HG03565 (cell line): ENCODE results near the gene KCNK5.

Source experiments
- ATAC-seq: cut with Tn5 transposase; IDR thresholded peaks from one replicate; pipeline ENCODE4 v1.9.1; 2021; ENCODE audit warnings: mild to moderate bottlenecking, moderate library complexity; ENCODE audit not compliant: unreplicated experiment

KCNK5 gene

DNA sequence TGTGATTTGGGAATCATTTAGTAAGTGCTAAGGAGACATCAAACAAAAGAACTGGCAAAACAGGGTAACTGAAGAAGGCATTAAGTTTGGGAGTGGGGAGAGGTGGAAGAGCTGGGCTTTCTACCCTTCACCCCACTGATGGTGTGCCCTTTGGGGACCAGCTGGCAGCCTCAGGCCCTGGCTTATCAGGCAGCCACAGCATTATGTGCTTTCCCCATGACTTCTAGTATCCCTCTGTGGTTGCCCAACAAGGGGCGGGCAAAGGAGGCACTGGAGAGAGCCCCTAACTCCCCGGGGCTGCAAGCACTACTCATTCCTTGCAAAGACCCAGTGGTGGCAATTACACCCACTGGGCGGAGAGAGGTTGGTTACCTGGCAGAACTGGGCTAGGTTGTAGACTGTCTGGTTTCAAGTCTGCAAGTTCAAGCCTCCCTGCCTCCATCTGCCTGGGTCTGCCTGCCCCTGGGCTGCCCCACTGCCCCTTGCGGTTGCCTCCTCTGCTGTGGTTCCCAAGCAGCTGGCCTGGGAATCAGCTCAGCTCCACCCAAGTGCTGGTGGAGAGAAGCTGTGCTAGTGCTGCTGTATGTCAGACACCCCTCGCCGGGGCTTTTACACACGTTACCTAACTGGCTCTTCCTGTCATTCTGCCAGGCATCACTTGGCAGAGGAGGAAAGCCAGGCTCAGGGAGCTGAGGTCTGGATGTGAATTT is 29.9 kb downstream of the KCNK5 start:
- no peak for ATAC-seq

DNA sequence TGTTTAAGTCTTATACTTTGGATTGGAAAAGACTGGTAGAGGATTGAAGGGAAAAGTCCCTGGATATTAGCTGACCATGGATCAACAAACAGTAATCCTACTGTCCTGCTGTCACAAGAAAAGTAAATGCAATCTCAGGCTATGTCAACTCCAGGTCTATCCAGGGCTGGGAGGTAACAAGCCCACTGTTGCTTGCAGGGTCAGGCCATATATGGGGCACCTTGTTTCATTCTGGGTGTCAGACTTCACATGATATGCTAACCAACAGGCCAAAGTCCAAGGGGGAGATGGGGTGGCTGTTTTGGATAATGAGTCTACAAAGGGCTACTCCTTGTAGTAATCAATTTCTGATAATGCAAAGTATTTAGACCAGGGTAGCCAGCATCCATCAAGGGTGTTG is 30.7 kb downstream of the KCNK5 start:
- no peak for ATAC-seq

DNA sequence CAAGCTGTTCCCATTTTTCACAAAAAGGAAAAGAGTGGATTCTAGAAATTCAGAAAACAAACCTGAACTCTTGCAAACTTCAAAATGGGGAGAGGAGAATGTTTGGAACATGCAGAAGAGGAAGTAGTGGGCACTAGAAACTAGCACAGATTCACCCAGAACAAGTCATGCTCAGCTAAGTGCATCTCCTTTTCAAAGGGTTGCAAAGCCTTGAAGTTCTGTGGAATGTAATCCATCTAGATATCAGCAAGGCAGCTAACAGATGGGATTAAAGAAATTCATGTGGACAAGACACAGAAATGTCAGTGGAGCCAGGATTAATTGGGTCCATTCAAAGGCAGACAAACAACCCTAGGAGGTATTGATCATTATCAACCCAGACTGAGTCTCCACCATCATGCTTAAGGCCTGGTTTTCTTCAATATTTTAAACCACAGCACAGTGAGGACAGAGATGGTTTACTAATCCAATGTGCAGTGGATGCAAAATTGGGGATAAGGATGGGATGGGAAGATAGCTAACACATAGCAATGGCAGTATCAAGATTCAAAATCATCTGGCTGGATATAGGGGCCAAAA is 31.3 kb downstream of the KCNK5 start:
- ATAC-seq, result no peak

DNA sequence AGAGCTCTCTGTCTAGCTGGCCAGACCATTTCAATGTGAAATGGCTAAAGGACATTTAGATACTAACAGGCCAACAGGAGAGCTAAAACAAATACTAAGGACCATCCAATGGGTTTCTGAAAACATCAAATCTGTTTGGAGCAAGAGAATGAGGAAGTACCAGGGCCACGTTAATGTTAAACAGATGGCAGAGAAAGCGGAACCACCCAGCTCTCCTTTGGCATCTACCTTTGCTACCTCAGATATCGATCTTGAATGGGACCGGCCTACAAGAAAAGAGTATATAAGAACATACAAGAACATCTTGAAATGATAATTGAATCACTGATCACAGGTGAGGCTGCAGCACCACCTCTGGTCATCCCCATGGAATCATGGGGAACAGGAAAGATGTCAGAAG is 31.8 kb downstream of the KCNK5 start:
- ATAC-seq, result no peak

DNA sequence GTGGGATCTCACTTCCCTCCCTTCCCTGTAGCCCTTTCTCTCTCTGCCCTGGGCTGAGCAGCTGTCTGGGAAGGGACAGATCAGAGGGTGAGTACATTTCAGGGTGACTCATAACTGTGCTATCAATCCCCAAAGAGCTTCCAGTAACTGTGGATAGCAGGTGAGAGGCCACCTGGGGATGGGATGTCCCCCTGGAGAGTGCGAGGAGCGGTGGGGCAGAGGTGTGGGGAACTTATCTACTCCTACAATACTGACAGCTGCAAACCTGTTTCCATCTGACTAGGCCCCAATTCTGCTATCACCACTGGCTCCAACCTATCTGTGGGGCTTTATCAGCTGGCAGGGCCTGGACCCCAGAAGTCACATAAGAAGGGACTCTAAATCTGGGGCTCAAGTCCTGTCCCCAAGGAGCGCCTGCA is 32.6 kb downstream of the KCNK5 start:
- ATAC-seq, result no peak

DNA sequence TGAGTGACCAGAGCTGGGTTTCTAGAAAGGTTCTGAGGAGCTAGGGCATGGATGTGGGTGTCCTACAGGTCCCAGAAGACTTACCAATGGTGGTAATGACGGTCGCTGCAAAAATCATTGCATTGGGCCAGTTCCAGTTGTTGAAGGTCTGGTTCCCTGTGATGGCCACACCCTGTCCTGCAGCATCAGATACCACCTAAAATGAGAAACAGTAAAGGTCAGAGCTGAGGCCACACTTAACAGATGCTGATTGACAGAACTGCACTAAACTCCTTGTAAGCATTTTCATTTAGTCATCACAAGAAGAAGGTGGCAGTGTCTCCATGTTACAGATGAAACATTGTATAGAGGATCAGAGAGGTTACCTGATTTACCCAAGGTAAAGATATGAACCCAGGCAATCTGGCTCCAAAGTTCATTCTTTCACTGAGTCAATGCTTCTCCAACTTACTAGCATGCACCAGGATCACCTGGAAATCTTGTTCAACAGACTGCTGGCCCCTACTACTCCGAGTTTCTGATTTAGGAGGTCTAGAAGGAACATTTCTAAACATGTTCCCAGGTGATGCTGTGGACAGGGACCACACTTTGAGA is 33.4 kb downstream of the KCNK5 start:
- ATAC-seq, result no peak

DNA sequence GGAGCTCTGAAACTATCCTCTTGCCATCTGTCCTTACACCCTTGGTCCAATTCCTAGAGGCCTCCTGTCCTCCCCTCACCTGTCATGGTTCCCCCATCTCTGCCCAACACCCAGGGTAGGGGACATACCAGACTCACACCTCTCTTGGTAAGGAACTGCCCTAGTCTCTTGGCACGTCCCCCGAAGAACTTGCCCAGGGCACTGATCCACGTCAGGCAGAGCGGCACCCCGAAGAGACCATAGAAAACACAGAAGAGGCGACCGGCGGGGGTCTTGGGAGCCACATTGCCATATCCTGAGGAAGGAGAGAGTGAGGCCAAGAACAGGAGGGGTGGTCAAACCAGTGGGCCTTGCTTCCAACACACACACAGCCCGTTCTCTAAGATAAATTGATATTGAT is 34.8 kb downstream of the KCNK5 start:
- ATAC-seq, result no peak

DNA sequence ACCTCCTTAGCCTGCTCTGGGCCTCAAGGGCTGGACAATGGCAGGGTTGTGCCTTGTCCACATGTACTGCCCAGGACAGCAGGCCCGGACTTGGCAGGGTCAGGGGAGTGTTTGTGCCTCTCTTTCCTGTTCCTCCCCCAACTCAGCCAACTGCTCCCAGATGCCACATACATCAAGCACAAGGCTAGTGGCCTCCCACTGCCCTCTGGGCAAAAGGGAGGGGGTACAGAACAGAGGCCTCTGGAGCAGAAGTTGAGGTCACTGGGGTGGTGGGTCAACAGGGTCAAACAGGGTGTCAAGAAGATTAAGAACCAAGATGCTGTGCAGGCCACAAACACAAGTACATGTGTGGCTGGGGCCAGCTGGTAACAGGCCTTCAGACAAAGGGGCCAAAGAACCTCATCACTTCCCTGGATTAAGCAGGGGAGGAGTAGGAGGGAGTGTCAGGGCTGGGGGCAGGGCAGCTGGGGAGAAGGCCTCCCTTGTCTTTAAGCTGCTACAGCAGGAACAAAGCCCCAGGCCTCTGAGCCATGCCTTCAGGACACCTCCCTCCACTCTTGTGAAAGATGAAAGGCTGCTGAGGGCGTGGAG is 36.0 kb downstream of the KCNK5 start:
- no peak for ATAC-seq

DNA sequence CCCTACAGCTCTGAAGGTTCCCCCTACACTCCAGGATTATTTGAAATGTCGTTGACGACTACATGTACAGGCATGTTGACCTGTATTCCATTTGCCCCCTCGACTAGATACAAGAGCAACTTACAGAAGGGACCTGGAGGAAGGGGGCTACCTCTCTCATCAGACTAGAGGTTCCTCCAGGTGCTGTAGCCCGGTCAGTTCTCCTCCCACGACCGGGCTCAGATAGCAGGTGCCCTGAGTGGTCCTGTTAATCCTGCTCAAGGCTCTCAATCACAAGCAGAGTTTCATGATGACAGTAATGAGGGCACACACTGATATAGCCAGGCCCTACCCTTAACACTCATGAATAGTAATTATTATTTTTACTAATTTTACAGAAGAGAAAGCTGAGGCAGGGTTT is 36.5 kb downstream of the KCNK5 start:
- ATAC-seq, result no peak

DNA sequence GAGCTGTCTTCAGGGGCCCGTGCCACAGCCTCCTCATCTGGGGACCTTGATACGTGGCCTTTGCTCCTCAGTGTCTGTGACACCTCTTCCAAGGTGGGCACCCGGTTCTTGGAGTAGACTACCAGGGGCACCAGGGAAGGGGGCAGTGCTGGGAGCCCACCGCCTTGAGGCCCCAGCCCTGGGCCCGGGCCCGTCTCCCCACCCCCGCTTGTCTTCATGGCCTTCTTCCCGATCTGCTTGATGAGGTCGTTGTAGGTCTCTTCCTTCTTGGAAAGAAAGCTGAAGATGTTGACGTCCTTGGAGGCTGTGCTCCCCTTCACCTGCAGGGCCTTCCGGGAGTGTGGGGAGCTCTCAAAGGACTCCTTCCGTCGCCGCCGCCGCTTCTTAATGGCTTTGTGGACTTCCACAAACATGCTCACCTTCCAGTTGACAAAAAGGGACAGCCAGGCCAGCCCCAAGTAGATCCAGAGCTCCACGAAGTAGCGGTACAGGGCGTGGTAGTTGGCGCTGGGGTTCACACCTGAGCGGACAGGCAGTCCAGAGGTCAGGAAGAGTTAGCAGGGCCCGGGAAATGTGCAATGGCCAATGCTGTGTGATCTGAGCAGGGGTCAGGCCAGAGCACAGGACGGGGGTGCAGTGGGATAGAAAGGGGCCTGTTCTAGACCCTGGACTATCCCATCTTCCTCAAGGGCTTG is 37.9 kb downstream of the KCNK5 start:
- no peak for ATAC-seq

DNA sequence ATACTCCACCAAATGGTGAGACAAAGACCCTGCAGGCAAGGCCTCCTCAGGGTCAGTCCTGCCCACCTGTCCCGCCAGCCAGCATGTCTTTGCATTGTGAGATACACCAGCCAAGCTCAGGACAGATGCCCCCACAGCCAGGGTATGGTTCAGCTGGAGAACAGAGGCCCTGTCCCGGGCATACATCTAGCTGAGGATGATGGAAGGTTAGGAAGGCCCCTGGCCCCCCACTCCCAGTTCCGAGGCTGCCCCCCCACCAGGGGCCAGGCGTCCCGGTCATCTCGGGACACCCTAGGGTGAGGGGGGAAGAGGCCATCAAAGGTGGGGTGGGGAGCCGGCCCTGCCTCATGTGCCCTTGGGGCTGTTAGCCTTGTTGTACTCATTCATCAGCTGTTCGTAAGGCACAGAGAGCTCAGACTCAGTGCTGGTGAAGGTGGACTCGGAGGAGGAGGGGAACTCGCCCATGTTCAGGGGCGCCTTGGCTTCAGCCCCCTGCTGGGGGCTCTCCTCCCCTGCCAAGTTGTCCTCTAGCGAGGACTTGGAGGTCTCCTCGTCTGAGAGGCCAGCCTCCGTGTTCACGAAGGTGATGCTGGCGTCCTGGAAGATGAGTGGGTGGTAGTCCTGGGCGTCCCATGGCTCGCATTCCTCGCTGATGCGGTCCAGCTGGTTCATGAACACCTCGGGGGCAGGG is 38.6 kb downstream of the KCNK5 start:
- no peak for ATAC-seq

DNA sequence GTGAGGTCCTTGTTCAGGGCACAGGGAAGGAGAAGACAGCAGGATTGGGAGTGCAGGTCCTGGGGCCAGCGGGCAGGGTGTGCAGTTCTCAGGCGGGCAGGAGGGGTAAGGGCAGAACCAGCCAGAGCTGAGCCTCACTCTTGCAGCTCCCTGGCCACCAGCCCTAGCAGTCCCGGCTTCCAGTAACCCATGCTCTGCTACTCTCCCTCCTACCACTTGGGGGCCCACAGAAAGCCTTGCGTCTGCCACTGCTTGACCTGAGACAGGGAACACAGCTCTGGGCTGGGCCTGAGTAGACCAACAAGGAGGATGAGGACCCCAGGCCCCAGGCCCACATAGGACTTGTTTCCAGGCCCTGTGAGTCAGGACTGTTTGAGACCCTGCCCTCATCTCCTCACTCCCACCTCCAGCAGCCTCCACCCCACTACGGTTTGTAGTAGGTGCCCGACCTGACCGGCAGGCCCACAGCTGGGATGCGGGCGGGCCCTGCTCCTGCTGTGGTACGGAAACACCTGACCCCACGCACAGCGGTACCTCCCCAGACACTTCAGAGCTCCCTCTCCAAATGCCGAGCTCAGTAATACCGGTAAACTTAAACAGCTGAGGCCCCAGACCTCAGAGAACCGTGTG is 39.2 kb downstream of the KCNK5 start:
- no peak for ATAC-seq

DNA sequence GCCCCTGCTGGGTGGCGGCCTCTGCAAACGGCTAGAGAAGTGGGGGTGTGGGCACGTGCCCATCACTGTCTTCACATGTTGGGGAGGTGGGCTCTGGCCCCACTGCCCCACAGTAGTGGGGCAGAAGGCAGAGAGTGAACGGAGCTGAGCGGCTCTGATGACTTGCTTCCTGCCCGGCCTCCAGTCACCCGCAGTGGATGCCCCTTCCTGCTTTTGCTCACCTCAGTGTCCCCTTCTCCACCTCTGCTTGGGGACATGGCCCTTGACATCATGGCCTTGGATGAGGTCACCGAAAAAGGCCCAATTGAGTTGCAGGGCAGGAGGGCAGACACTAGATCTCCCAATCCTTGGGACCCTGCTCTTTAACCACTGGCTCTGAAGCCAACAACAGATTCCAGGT is 40.1 kb downstream of the KCNK5 start:
- no peak for ATAC-seq

DNA sequence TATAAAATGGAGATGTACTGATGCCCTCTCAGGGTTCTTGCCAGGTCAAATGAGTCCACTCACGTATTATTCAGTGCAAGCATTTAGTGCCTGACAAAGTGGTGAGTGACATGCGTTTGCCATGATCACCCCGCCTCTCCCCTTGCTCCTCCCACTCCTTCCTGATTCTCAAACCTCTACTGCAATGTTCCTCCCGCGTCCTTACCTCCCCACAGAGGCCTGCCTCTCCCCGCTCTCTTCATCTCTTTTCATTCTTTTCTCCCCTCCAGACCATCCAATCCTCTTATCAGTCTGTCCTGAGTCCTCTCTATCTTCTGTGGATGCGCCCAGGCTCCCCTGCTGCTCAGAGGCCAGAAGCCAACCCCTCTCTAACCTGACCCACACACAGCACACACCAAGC is 40.7 kb downstream of the KCNK5 start:
- ATAC-seq, result no peak

DNA sequence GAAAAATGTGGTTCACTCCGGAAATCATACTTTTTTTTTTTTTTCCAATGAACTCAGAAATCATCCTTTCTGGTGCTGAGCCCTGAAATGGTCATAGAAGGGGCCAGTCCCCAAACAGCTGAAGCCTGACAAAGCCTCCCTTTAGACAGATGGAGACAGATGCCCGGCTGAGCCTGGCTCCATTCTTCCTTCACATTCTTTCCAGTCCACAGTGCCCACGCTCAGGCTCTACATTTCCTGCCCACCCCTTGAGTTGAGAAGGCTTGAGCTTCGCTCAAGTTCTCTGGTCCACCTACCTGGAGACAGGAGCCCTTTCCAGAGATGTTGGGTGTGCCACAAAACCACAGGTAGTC is 41.2 kb downstream of the KCNK5 start:
- ATAC-seq, result no peak

DNA sequence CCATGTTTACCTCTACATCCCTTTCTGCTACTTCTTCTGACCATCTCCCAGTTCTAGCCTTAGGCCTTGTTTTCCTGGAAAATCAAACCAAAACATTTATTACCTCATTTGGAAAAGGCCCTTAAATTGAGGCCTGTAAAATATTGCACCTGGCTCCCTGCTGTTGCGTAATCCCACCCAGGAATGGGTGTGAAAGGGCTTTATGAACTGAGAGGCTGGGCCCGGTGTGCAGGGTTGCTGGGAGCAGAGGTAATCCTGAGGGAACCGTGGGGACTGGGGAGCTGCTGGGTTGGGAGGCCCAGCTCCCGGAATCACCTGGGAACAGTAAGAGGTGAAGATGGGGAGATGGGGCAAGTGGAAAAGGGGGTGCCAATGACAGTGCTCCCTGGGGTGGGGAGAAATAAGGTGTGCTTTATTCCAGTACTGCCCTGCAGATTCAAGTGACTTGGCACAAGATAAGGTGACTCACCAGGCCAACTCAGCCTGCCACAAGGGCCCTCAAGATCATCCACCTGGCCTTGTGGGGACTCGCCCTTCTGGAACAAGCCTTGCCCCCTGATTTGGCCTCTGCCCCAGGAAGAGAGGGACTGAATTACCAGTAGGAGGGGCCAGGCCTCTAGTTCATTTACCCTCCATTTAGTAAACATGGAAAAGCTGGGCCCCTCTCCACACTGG is 44.2 kb downstream of the KCNK5 start:
- no peak for ATAC-seq

DNA sequence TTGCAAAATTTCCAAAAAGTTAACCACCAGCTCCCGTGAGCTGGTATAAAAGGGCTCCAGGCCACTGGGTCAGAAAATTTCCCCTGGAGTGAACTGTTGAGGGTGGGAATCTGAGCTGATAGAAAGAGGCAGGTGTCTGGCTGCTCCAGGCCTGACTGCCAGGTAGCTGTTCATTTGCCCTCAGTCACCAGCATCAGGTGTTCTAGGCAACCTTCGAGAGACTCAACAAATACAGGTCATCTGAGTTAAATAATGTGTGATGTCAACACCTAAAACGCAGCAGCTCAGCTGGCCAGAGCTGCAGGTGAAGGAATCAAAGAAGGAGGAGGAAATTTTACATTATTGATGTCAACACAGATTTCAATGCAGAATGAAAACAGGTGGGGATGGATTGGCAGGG is 46.7 kb downstream of the KCNK5 start:
- no peak for ATAC-seq

DNA sequence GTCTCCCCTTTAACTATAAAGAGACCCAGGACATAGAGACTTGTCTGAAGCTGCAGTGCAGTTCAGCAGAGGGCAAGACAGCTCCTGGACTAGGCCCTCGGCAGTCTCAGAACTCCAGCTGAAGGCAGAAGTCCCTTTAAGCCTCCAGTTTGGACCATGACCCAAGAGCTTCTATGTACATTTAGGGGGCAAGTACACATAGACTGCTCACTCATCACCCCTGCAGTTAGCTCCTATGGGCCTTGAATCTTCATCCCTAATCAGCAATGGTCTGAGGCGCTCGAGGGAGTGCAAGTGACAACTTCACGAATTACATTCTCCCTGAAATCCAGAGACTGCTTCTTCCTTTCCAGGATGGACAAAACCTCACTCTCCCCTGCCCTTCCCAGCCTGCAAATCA is 47.4 kb downstream of the KCNK5 start:
- ATAC-seq, result no peak

DNA sequence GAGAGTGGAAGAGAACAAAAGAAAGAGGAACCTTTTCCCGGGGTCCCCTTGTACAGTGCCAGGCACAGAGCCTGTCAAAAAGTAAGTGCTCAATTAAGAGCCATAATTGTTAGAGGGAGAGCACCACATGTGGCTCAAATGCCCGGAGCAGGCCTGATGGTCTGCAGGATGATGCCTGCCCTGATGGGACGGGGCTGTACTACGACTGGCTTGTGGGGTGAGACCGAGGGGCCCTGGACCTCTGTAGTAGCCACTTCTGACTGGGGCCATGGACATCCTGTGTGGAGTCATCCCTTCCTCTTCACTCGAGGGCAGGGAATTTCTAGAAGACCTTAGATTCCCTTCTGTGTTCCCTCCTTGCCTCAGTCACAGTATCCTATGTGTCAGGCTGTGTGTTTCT is 47.9 kb downstream of the KCNK5 start:
- ATAC-seq, result no peak

DNA sequence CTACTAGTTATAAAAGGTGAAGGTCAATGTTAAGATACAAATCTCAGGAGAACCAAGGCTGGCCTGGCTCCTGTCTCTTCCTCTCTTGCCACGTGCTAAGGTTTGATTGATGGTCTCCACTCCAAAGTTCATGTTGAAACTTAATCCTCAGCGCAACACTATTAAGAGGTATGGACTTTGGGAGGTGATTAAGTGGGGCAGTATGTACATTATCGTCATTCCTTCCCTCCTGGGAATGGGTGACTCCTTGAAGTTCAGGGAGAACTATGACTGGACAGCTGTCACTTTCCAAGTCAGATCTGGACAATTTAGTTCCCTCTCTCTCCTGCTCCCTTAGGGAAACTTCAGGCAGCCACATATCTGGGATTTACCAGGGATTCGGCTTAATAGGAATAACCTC is 50.5 kb downstream of the KCNK5 start:
- ATAC-seq, result no peak
